Raji (cell line): ENCODE data around the gene ATP13A4.

Experiments
- POLR2A ChIP-seq: IDR thresholded peaks from 2 replicates; pipeline ENCODE4 v1.6.1; 2011; ENCODE audit warnings: low read depth, low read length, control low read depth; ENCODE audit not compliant: insufficient read depth

The ATP13A4 gene

GRCh38 chr3:193481436-193481835 lies 73.3 kb downstream of the ATP13A4 start:
- no peak for TF ChIP-seq POLR2A

- TF ChIP-seq POLR2A: no peak
Observed at GRCh38 chr3:193474446-193474845, 80.2 kb downstream of the ATP13A4 start.

GRCh38 chr3:193470710-193471109 lies 84.0 kb downstream of the ATP13A4 start:
- TF ChIP-seq POLR2A: no peak

- TF ChIP-seq POLR2A: no peak
Observed at GRCh38 chr3:193465992-193466608, 88.6 kb downstream of the ATP13A4 start.

- no peak for TF ChIP-seq POLR2A
Observed at GRCh38 chr3:193464889-193465288, 89.8 kb downstream of the ATP13A4 start.

GRCh38 chr3:193457526-193457925 lies 97.2 kb downstream of the ATP13A4 start:
- no peak for TF ChIP-seq POLR2A

- no peak for TF ChIP-seq POLR2A
Observed at GRCh38 chr3:193452338-193452737, 102.4 kb downstream of the ATP13A4 start.

GRCh38 chr3:193451902-193452301 lies 102.8 kb downstream of the ATP13A4 start:
- no peak for TF ChIP-seq POLR2A

- no peak for TF ChIP-seq POLR2A
Observed at GRCh38 chr3:193446965-193447602, 107.6 kb downstream of the ATP13A4 start.

- TF ChIP-seq POLR2A: no peak
Observed at GRCh38 chr3:193439423-193439822, 115.3 kb downstream of the ATP13A4 start.

GRCh38 chr3:193418576-193419373 lies 135.9 kb downstream of the ATP13A4 start:
- TF ChIP-seq POLR2A: no peak

- no peak for TF ChIP-seq POLR2A
Observed at GRCh38 chr3:193416629-193417028, 138.1 kb downstream of the ATP13A4 start.

- no peak for TF ChIP-seq POLR2A
Observed at GRCh38 chr3:193407688-193408087, 147.0 kb downstream of the ATP13A4 start.

- no peak for TF ChIP-seq POLR2A
Observed at GRCh38 chr3:193407112-193407511, 147.6 kb downstream of the ATP13A4 start.

GRCh38 chr3:193403307-193403706 lies 151.4 kb downstream of the ATP13A4 start:
- no peak for TF ChIP-seq POLR2A

GRCh38 chr3:193400304-193400703 lies 154.4 kb downstream of the ATP13A4 start:
- TF ChIP-seq POLR2A: no peak

GRCh38 chr3:193396451-193397244 lies 158.0 kb downstream of the ATP13A4 start:
- TF ChIP-seq POLR2A: no peak
